Gastrocnemius medialis (tissue), 4 donors: ENCODE results near the gene KLHL29. TPM values are rescaled to one million over a fixed set of nuclear protein-coding genes. Genes with fewer than 3 reads are reported as not detected.

Experiments
- ATAC-seq, 2 donors: fragments of 150-250 bp; one replicate each; pipeline ENCODE4 v1.9.1; 2016
- DNase-seq, 2 donors: peaks; one replicate each; pipeline ENCODE4 v3.0.0-alpha.2; 2019
- H3K27ac ChIP-seq, 4 donors: fragments of 200-600 bp; sonication (generic); 1 replicate in 1 of 4; 2 replicates in 3 of 4; pipeline ENCODE4 v1.5.1; 2016 to 2018; ENCODE audit warnings: mild to moderate bottlenecking in 2 of 4, moderate library complexity in 1 of 4
- H3K27me3 ChIP-seq, 3 donors: fragments of 200-600 bp; sonication (generic) in 2 of 3; 1 replicate in 1 of 3; 2 replicates in 2 of 3; pipeline versions ENCODE4 v1.5.1 to v1.6.0; 2016 to 2019; ENCODE audit warnings: mild to moderate bottlenecking in 1 of 3, moderate library complexity in 1 of 3
- H3K36me3 ChIP-seq, 2 donors: fragments of 200-600 bp; sonication (generic) in 1 of 2; one replicate each; pipeline ENCODE4 v1.5.1; 2017 to 2018
- H3K4me1 ChIP-seq, 2 donors: fragments of 200-600 bp; sonication (generic) in 1 of 2; one replicate each; pipeline ENCODE4 v1.5.1; 2016 to 2017; ENCODE audit warnings: mild to moderate bottlenecking in 2 of 2
- H3K4me3 ChIP-seq, 4 donors: fragments of 200-600 bp; sonication (generic) in 3 of 4; 1 replicate in 1 of 4; 2 replicates in 3 of 4; pipeline ENCODE4 v1.5.1; 2016 to 2019; ENCODE audit warnings: mild to moderate bottlenecking in 2 of 4
- H3K9me3 ChIP-seq, 3 donors: fragments of 200-600 bp; sonication (generic) in 2 of 3; 1 replicate in 1 of 3; 2 replicates in 2 of 3; pipeline ENCODE4 v1.5.1; 2016 to 2019
- CTCF ChIP-seq, 5 experiments: fragments of 450-650 bp in 3 of 5; fragments of 200-600 bp in 2 of 5; sonication (generic) in 2 of 5; IDR thresholded peaks in 4 of 5; conservative IDR thresholded peaks in 1 of 5; 1 replicate in 4 of 5; 2 replicates in 1 of 5; pipeline ENCODE4 v1.5.1; 2016 to 2019; ENCODE audit warnings: antibody characterized with exemption in 5 of 5, mild to moderate bottlenecking in 3 of 5, moderate library complexity in 3 of 5
- POLR2A ChIP-seq, 2 donors: fragments of 450-650 bp; IDR thresholded peaks; one replicate each; pipeline ENCODE4 v1.6.1; 2017; ENCODE audit warnings: antibody characterized with exemption in 2 of 2, mild to moderate bottlenecking in 2 of 2, moderate library complexity in 2 of 2
- in situ Hi-C, 4 donors: fragments of 200-750 bp; cut with MboI; loops; one replicate each; pipeline versions ENCODE4 v1.15.0 to v1.8.0; 2017; ENCODE audit warnings: low sequenced_read_pairs in 4 of 4
- intact Hi-C: fragments of 100-400 bp; cut with DNase I; formaldehyde crosslinking; loops from one replicate; pipeline ENCODE4 v1.15.1; 2023; ENCODE audit warnings: low total_unique reads
- total RNA-seq, 4 donors: library from RNA; depleted of rRNA; stranded (reverse); fragments of >200 nt; gene quantifications; one replicate each; pipeline versions ENCODE4 v1.1.0 to v1.2.3, GENCODE V29; 2016

The KLHL29 gene
- total RNA-seq, 4 donors from 2014 or later: 4.3 to 24.9 (median 8.7) TPM

- H3K27ac ChIP-seq: no peak overlapping the region
- no peaks in the 10 kb centered on the region for H3K9me3 ChIP-seq
- in situ Hi-C loops (no loop called here), intact Hi-C loops (no loop called here)
- H3K4me1 ChIP-seq: no peaks in the 10 kb centered on the region
- no peak overlapping the region for H3K4me3 ChIP-seq
- ATAC-seq (no peak), DNase-seq (no peak)
- H3K36me3 ChIP-seq: no peaks in the 10 kb centered on the region
- no peaks in the 10 kb centered on the region for H3K27me3 ChIP-seq
- TF ChIP-seq POLR2A (IDR thresholded peaks at IDR 0.05) (no peak), CTCF (IDR thresholded peaks at IDR 0.05 in 4 of 5, conservative IDR thresholded peaks at IDR 0.05 in 1 of 5) (no peak)
Measured at GRCh38 chr2:23679044-23679443, 294.1 kb downstream of the KLHL29 start.

- no peaks in the 10 kb centered on the region for H3K4me1 ChIP-seq
- peaks cover 0 to 5% of the 10 kb centered on the region in 2 donors for H3K36me3 ChIP-seq
- in situ Hi-C loops (no loop called here), intact Hi-C loops (no loop called here)
- no peak for DNase-seq
- no peak for ATAC-seq
- H3K9me3 ChIP-seq: no peaks in the 10 kb centered on the region
- no peak overlapping the region for H3K27ac ChIP-seq
- no peaks in the 10 kb centered on the region for H3K27me3 ChIP-seq
- TF ChIP-seq POLR2A (IDR thresholded peaks at IDR 0.05) (no peak), CTCF (IDR thresholded peaks at IDR 0.05 in 4 of 5, conservative IDR thresholded peaks at IDR 0.05 in 1 of 5) (no peak)
- H3K4me3 ChIP-seq: no peak overlapping the region
Measured at GRCh38 chr2:23680951-23681350, 296.0 kb downstream of the KLHL29 start.

GRCh38 chr2:23681356-23682140 is 296.6 kb downstream of the KLHL29 start:
- ATAC-seq (no peak), DNase-seq (no peak)
- TF ChIP-seq CTCF (IDR thresholded peaks at IDR 0.05 in 4 of 5, conservative IDR thresholded peaks at IDR 0.05 in 1 of 5) (no peak), POLR2A (IDR thresholded peaks at IDR 0.05) (no peak)
- Histone ChIP-seq H3K4me1 (no peaks in the 10 kb centered on the region), H3K4me3 (no peak overlapping the region), H3K36me3 (peaks cover 0 to 11% of the 10 kb centered on the region in 2 donors), H3K27me3 (no peaks in the 10 kb centered on the region), H3K9me3 (no peaks in the 10 kb centered on the region), H3K27ac (no peak overlapping the region)
- intact Hi-C loops (no loop called here), in situ Hi-C loops (no loop called here)

- Histone ChIP-seq H3K9me3 (no peaks in the 10 kb centered on the region), H3K27me3 (no peaks in the 10 kb centered on the region), H3K4me3 (no peak overlapping the region), H3K4me1 (no peaks in the 10 kb centered on the region), H3K36me3 (peaks cover 0 to 13% of the 10 kb centered on the region in 2 donors), H3K27ac (no peak overlapping the region)
- in situ Hi-C loops: no loop called here
- no peak for ATAC-seq
- intact Hi-C loops: no loop called here
- DNase-seq: no peak
- TF ChIP-seq POLR2A (IDR thresholded peaks at IDR 0.05): no peak
- TF ChIP-seq CTCF (IDR thresholded peaks at IDR 0.05 in 4 of 5, conservative IDR thresholded peaks at IDR 0.05 in 1 of 5): no peak
Measured at GRCh38 chr2:23682481-23682880, 297.5 kb downstream of the KLHL29 start.
